Smooth muscle cell (in vitro differentiated cells): ENCODE results near the gene MPG. TPM values are rescaled to one million over a fixed set of nuclear protein-coding genes. Genes with fewer than 3 reads are reported as not detected.

Source experiments
- DNase-seq: peaks from one replicate; lab custom pipeline; 2025; ENCODE audit not compliant: unreplicated experiment; lab: John Stamatoyannopoulos, UW
- H2AFZ ChIP-seq: fragments of 200-600 bp; sonication (generic); 2 replicates; pipeline ENCODE4 v1.6.0; 2016; ENCODE audit warnings: antibody characterized with exemption, low read depth, mild to moderate bottlenecking
- H3F3A ChIP-seq: fragments of 200-600 bp; sonication (generic); 2 replicates; pipeline ENCODE4 v1.6.0; 2017; ENCODE audit warnings: antibody characterized with exemption, low read depth
- H3K27ac ChIP-seq: fragments of 200-600 bp; sonication (generic); 2 replicates; pipeline ENCODE4 v1.5.1; 2016; ENCODE audit warnings: low read depth, mild to moderate bottlenecking
- H3K27me3 ChIP-seq: fragments of 200-600 bp; sonication (generic); 2 replicates; pipeline ENCODE4 v1.6.1; 2016; ENCODE audit warnings: low read depth, mild to moderate bottlenecking
- H3K36me3 ChIP-seq: fragments of 200-600 bp; sonication (generic); 2 replicates; pipeline ENCODE4 v1.5.1; 2016; ENCODE audit warnings: low read depth
- H3K4me1 ChIP-seq: fragments of 200-600 bp; sonication (generic); 2 replicates; pipeline ENCODE4 v1.5.1; 2016; ENCODE audit warnings: low read depth
- H3K4me2 ChIP-seq: fragments of 200-600 bp; sonication (generic); 2 replicates; pipeline ENCODE4 v1.6.0; 2016; ENCODE audit warnings: mild to moderate bottlenecking
- H3K4me3 ChIP-seq: fragments of 200-600 bp; sonication (generic); 2 replicates; pipeline ENCODE4 v1.5.1; 2016; ENCODE audit warnings: mild to moderate bottlenecking
- H3K79me2 ChIP-seq: fragments of 200-600 bp; sonication (generic); 2 replicates; pipeline ENCODE4 v1.6.0; 2016; ENCODE audit warnings: low read depth, mild to moderate bottlenecking
- H3K9ac ChIP-seq: fragments of 200-600 bp; sonication (generic); 2 replicates; pipeline ENCODE4 v1.6.0; 2016; ENCODE audit warnings: low read depth
- H3K9me3 ChIP-seq: fragments of 200-600 bp; sonication (generic); replicated peaks from 2 replicates; pipeline ENCODE4 v1.5.1; 2016; ENCODE audit warnings: low read depth
- H4K20me1 ChIP-seq: fragments of 200-600 bp; sonication (generic); 2 replicates; pipeline ENCODE4 v1.6.0; 2016; ENCODE audit warnings: low read depth
- CTCF ChIP-seq: fragments of 200-600 bp; sonication (generic); IDR thresholded peaks from 2 replicates; pipeline ENCODE4 v1.5.1; 2017; ENCODE audit warnings: borderline replicate concordance, mild to moderate bottlenecking, antibody characterized with exemption; ENCODE audit not compliant: insufficient read depth, poor library complexity, severe bottlenecking
- WGBS: methylation state at CpG from one replicate; pipeline ENCODE4 v1.1.7; 2016; ENCODE audit warnings: low lambda C conversion rate; 5-methylcytosine and 5-hydroxymethylcytosine counted together
- polyA plus RNA-seq: library from polyadenylated mRNA; unstranded; fragments of >200 nt; fragmentation: Nextera tagmentation; extraction: Ambion mirVana; gene quantifications from 2 replicates; pipeline ENCODE4 v1.2.1, GENCODE V29; 2016
- total RNA-seq: library from RNA; depleted of rRNA; stranded (reverse); fragments of >200 nt; gene quantifications from 2 replicates; pipeline ENCODE4 v1.2.3, GENCODE V29; 2014

MPG gene
- total and polyA plus RNA-seq, 2 experiments from 2014 or later, result 84.7 to 120 TPM

- no peaks in the 10 kb centered on the region for H3F3A ChIP-seq
- no peak for DNase-seq
- no peaks in the 10 kb centered on the region for H3K27me3 ChIP-seq
- TF ChIP-seq CTCF, result no peak
- H3K9me3 ChIP-seq, result no peaks in the 10 kb centered on the region
- peaks cover 15% of the 10 kb centered on the region for H4K20me1 ChIP-seq
- H3K4me3 ChIP-seq, result no peak overlapping the region
- H3K9ac ChIP-seq, result no peak overlapping the region
- H3K4me2 ChIP-seq, result no peak overlapping the region
- no peaks in the 10 kb centered on the region for H3K36me3 ChIP-seq
- 98% methylated on average over 15 of the region's 15 CpGs for WGBS
- H3K4me1 ChIP-seq, result no peaks in the 10 kb centered on the region
- H3K79me2 ChIP-seq, result no peaks in the 10 kb centered on the region
- no peak overlapping the region for H2AFZ ChIP-seq
- no peak overlapping the region for H3K27ac ChIP-seq
Observed at GRCh38 chr16:92431-93339, 14.7 kb downstream of the MPG start.

GRCh38 chr16:94918-95265 is 16.9 kb downstream of the MPG start:
- 90% methylated on average over 5 of the region's 5 CpGs for WGBS
- TF ChIP-seq CTCF, result no peak

GRCh38 chr16:96935-97381 is 18.9 kb downstream of the MPG start:
- Histone ChIP-seq H3K4me2 (no peak overlapping the region), H3K9me3 (no peaks in the 10 kb centered on the region), H2AFZ (no peak overlapping the region), H3K4me3 (no peak overlapping the region), H3F3A (no peaks in the 10 kb centered on the region), H3K79me2 (no peaks in the 10 kb centered on the region), H3K27ac (no peak overlapping the region), H3K27me3 (no peaks in the 10 kb centered on the region), H4K20me1 (peaks cover 26% of the 10 kb centered on the region), H3K4me1 (no peaks in the 10 kb centered on the region), H3K36me3 (no peaks in the 10 kb centered on the region), H3K9ac (no peak overlapping the region)
- WGBS, result 14% methylated on average over 11 of the region's 11 CpGs
- peak; percentile 90 for TF ChIP-seq CTCF
- peak; percentile 65 for DNase-seq

More at GRCh38 chr16:94918-95265, 16.9 kb downstream of the MPG start:
- Histone ChIP-seq H3K4me2 (no peak overlapping the region), H3K36me3 (no peaks in the 10 kb centered on the region), H3K9me3 (no peaks in the 10 kb centered on the region), H3K4me3 (no peak overlapping the region), H3K27ac (no peak overlapping the region), H3F3A (no peaks in the 10 kb centered on the region), H3K9ac (no peak overlapping the region), H4K20me1 (peaks cover 26% of the 10 kb centered on the region), H3K79me2 (no peaks in the 10 kb centered on the region), H3K4me1 (no peaks in the 10 kb centered on the region), H2AFZ (no peak overlapping the region), H3K27me3 (no peaks in the 10 kb centered on the region)
- no peak for DNase-seq
